Fibroblast of lung (primary cell): ENCODE measurements around the gene CCN5. TPM values are rescaled to one million over a fixed set of nuclear protein-coding genes. Genes with fewer than 3 reads are reported as not detected.

Source experiments
- DNase-seq, 2 donors: peaks; one replicate each; pipeline versions ENCODE4 v3.0.0 to v3.0.0-alpha.2; 2010; ENCODE audit warnings: low read depth in 2 of 2
- H2AFZ ChIP-seq: 2 replicates; pipeline ENCODE4 v1.5.1; 2012; ENCODE audit warnings: low read length, control low read depth, inconsistent platforms
- H3K27ac ChIP-seq: 2 replicates; pipeline ENCODE4 v1.5.1; 2011; ENCODE audit warnings: low read length, control low read depth; ENCODE audit not compliant: insufficient read depth
- H3K27me3 ChIP-seq: 2 replicates; pipeline ENCODE4 v1.5.1; 2011; ENCODE audit warnings: mild to moderate bottlenecking, low read length; ENCODE audit not compliant: control insufficient read depth, insufficient read depth
- H3K36me3 ChIP-seq: 2 replicates; pipeline ENCODE4 v1.5.1; 2011; ENCODE audit warnings: low read length; ENCODE audit not compliant: control insufficient read depth, insufficient read depth
- H3K4me1 ChIP-seq: 2 replicates; pipeline ENCODE4 v1.5.1; 2011; ENCODE audit warnings: low read length; ENCODE audit not compliant: control insufficient read depth, insufficient read depth; ENCODE audit errors: extremely low read depth
- H3K4me2 ChIP-seq: 2 replicates; pipeline ENCODE4 v1.5.1; 2011; ENCODE audit warnings: low read length, control low read depth; ENCODE audit not compliant: insufficient read depth; ENCODE audit errors: extremely low read depth
- H3K4me3 ChIP-seq, 4 experiments: fragments of 200-600 bp in 1 of 4; sonication (generic) in 1 of 4; replicated peaks in 1 of 4; 2 replicates each; pipeline ENCODE4 v1.5.1; 2011 to 2016; ENCODE audit warnings: low read length in 4 of 4, low read depth in 3 of 4, mild to moderate bottlenecking in 3 of 4, control low read depth in 2 of 4, inconsistent platforms in 1 of 4, mixed read lengths in 1 of 4; ENCODE audit not compliant: insufficient read depth in 1 of 4; ENCODE audit errors: control extremely low read depth in 1 of 4
- H3K79me2 ChIP-seq: 2 replicates; pipeline ENCODE4 v1.5.1; 2012; ENCODE audit warnings: mild to moderate bottlenecking, low read length, inconsistent platforms; ENCODE audit not compliant: control insufficient read depth, insufficient read depth
- H3K9ac ChIP-seq: 2 replicates; pipeline ENCODE4 v1.5.1; 2011; ENCODE audit warnings: mild to moderate bottlenecking, low read length, control low read depth; ENCODE audit not compliant: insufficient read depth
- H3K9me3 ChIP-seq: 2 replicates; pipeline ENCODE4 v1.5.1; 2012; ENCODE audit warnings: low read depth, low read length; ENCODE audit not compliant: control insufficient read depth, insufficient read depth
- H4K20me1 ChIP-seq: 2 replicates; pipeline ENCODE4 v1.5.1; 2011; ENCODE audit warnings: low read length; ENCODE audit not compliant: control insufficient read depth, insufficient read depth; ENCODE audit errors: extremely low read depth
- CTCF ChIP-seq, 2 donors: IDR thresholded peaks in 1 of 2; conservative IDR thresholded peaks in 1 of 2; 1 replicate in 1 of 2; 2 replicates in 1 of 2; pipeline ENCODE4 v1.5.1; 2011 to 2012; ENCODE audit warnings: low read length in 2 of 2, control low read depth in 1 of 2, inconsistent platforms in 1 of 2, low read depth in 1 of 2, mild to moderate bottlenecking in 1 of 2
- EZH2 ChIP-seq: IDR thresholded peaks from 2 replicates; pipeline ENCODE4 v1.5.1; 2012; ENCODE audit warnings: low read length, control low read depth, mild to moderate bottlenecking; ENCODE audit errors: missing control alignments
- polyA plus RNA-seq, 2 donors: library from polyadenylated mRNA; depleted of rRNA in 1 of 2; stranded (reverse) in 1 of 2; unstranded in 1 of 2; fragments of >200 nt; gene quantifications; 2 replicates each; pipeline ENCODE4 v1.2.1, GENCODE V29; 2011 to 2012; ENCODE audit warnings: missing spikeins in 1 of 2
- total RNA-seq: library from RNA; depleted of rRNA; stranded (reverse); fragments of >200 nt; gene quantifications from 2 replicates; pipeline ENCODE4 v1.2.1, GENCODE V29; 2014

CCN5 gene
- total and polyA plus RNA-seq, 2 donors (not counting 1 experiment from before 2014, with no cell fraction given) = 31.4 to 122 TPM

- no peak for DNase-seq
- Histone ChIP-seq H3K9ac (no peak overlapping the region), H3K27ac (no peak overlapping the region), H3K4me1 (no peaks in the 10 kb centered on the region), H3K79me2 (no peaks in the 10 kb centered on the region), H3K27me3 (peaks cover 20% of the 10 kb centered on the region), H3K36me3 (no peaks in the 10 kb centered on the region), H3K4me2 (no peak overlapping the region), H3K4me3 (no peak overlapping the region), H3K9me3 (no peaks in the 10 kb centered on the region), H4K20me1 (no peaks in the 10 kb centered on the region), H2AFZ (no peak overlapping the region)
- TF ChIP-seq EZH2 (no peak), CTCF (conservative IDR thresholded peaks at IDR 0.05 in 1 of 2, IDR thresholded peaks at IDR 0.05 in 1 of 2; ENCODE audit: low read depth in 1 of 2, low read length in 2 of 2) (no peak)
Measured at GRCh38 chr20:44752099-44752931, 37.1 kb downstream of the CCN5 start.

- no peaks in the 10 kb centered on the region for H3K36me3 ChIP-seq
- no peak overlapping the region for H3K4me3 ChIP-seq
- no peak overlapping the region for H3K27ac ChIP-seq
- H4K20me1 ChIP-seq = no peaks in the 10 kb centered on the region
- no peak overlapping the region for H3K4me2 ChIP-seq
- H3K27me3 ChIP-seq = peaks cover 10% of the 10 kb centered on the region
- H3K79me2 ChIP-seq = no peaks in the 10 kb centered on the region
- H3K4me1 ChIP-seq = no peaks in the 10 kb centered on the region
- H3K9me3 ChIP-seq = no peaks in the 10 kb centered on the region
- no peak overlapping the region for H3K9ac ChIP-seq
- H2AFZ ChIP-seq = no peak overlapping the region
- DNase-seq = no peak
- TF ChIP-seq EZH2 (no peak), CTCF (conservative IDR thresholded peaks at IDR 0.05 in 1 of 2, IDR thresholded peaks at IDR 0.05 in 1 of 2; ENCODE audit: low read depth in 1 of 2, low read length in 2 of 2) (no peak)
Measured at GRCh38 chr20:44754554-44754953, 39.4 kb downstream of the CCN5 start.

GRCh38 chr20:44756011-44756688 lies 41.0 kb downstream of the CCN5 start:
- Histone ChIP-seq H3K27ac (no peak overlapping the region), H3K4me2 (no peak overlapping the region), H3K9me3 (no peaks in the 10 kb centered on the region), H3K36me3 (no peaks in the 10 kb centered on the region), H3K4me3 (no peak overlapping the region), H3K4me1 (no peaks in the 10 kb centered on the region), H4K20me1 (no peaks in the 10 kb centered on the region), H3K79me2 (no peaks in the 10 kb centered on the region), H3K9ac (no peak overlapping the region), H2AFZ (no peak overlapping the region), H3K27me3 (peaks cover 6% of the 10 kb centered on the region)
- no peak for DNase-seq
- TF ChIP-seq CTCF (conservative IDR thresholded peaks at IDR 0.05 in 1 of 2, IDR thresholded peaks at IDR 0.05 in 1 of 2; ENCODE audit: low read depth in 1 of 2, low read length in 2 of 2) (no peak), EZH2 (no peak)
